Liver (tissue), 9 donors: Measurements from ENCODE around the gene NFIA. TPM values are rescaled to one million over a fixed set of nuclear protein-coding genes. Genes with fewer than 3 reads are reported as not detected.

Source experiments
- DNase-seq: peaks from one replicate; pipeline ENCODE4 v3.0.0-alpha.2; 2017; ENCODE audit warnings: low spot score
- H3K27ac ChIP-seq, 2 donors: one replicate each; pipeline ENCODE4 v1.7.0; 2013; ENCODE audit warnings: inconsistent platforms in 2 of 2, low read length in 2 of 2, control low read depth in 1 of 2, low read depth in 1 of 2, mild to moderate bottlenecking in 1 of 2
- H3K27me3 ChIP-seq, 4 donors: one replicate each; pipeline versions ENCODE4 v1.6.1 to v1.7.0; 2013; ENCODE audit warnings: low read length in 3 of 4, inconsistent platforms in 1 of 4, mild to moderate bottlenecking in 1 of 4, moderate library complexity in 1 of 4; ENCODE audit not compliant: control insufficient read depth in 4 of 4, insufficient read depth in 4 of 4
- H3K36me3 ChIP-seq, 4 donors: one replicate each; pipeline versions ENCODE4 v1.6.1 to v1.7.0; 2013; ENCODE audit warnings: low read length in 3 of 4, mild to moderate bottlenecking in 3 of 4, low read depth in 1 of 4, moderate library complexity in 1 of 4; ENCODE audit not compliant: control insufficient read depth in 4 of 4, insufficient read depth in 3 of 4
- H3K4me1 ChIP-seq, 4 donors: one replicate each; pipeline versions ENCODE4 v1.6.1 to v1.7.0; 2013; ENCODE audit warnings: low read length in 3 of 4, mild to moderate bottlenecking in 3 of 4, moderate library complexity in 1 of 4; ENCODE audit not compliant: control insufficient read depth in 4 of 4, insufficient read depth in 4 of 4
- H3K4me3 ChIP-seq, 3 donors: one replicate each; pipeline versions ENCODE4 v1.6.1 to v1.7.0; 2013; ENCODE audit warnings: low read length in 3 of 3, control low read depth in 1 of 3, low read depth in 1 of 3, mild to moderate bottlenecking in 1 of 3
- H3K9ac ChIP-seq, 2 donors: one replicate each; pipeline ENCODE4 v1.7.0; 2013; ENCODE audit warnings: low read length in 2 of 2, mild to moderate bottlenecking in 2 of 2, moderate library complexity in 2 of 2, control low read depth in 1 of 2, low read depth in 1 of 2
- H3K9me3 ChIP-seq, 4 donors: one replicate each; pipeline versions ENCODE4 v1.6.1 to v1.7.0; 2013; ENCODE audit warnings: low read length in 3 of 4; ENCODE audit not compliant: control insufficient read depth in 4 of 4
- ATF3 ChIP-seq: IDR thresholded peaks from 2 replicates; pipeline ENCODE4 v1.6.1; 2016; ENCODE audit warnings: antibody characterized with exemption
- EGR1 ChIP-seq, 2 donors: IDR thresholded peaks; 2 replicates each; pipeline ENCODE4 v1.6.1; 2016 to 2018; ENCODE audit warnings: antibody characterized with exemption in 2 of 2, low read depth in 2 of 2
- FOXA1 ChIP-seq: IDR thresholded peaks from 2 replicates; pipeline ENCODE4 v1.6.1; 2016; ENCODE audit warnings: antibody characterized with exemption
- FOXA2 ChIP-seq: IDR thresholded peaks from 2 replicates; pipeline ENCODE4 v1.6.1; 2016; ENCODE audit warnings: antibody characterized with exemption
- GABPA ChIP-seq, 2 donors: IDR thresholded peaks in 1 of 2; conservative IDR thresholded peaks in 1 of 2; 2 replicates each; pipeline ENCODE4 v1.6.1; 2016; ENCODE audit warnings: antibody characterized with exemption in 2 of 2, mild to moderate bottlenecking in 1 of 2, moderate library complexity in 1 of 2
- HNF4A ChIP-seq, 2 donors: conservative IDR thresholded peaks; 2 replicates each; pipeline ENCODE4 v1.6.1; 2016; ENCODE audit warnings: antibody characterized with exemption in 2 of 2, mild to moderate bottlenecking in 2 of 2
- HNF4G ChIP-seq: IDR thresholded peaks from 2 replicates; pipeline ENCODE4 v1.6.1; 2016; ENCODE audit warnings: antibody characterized with exemption
- JUND ChIP-seq, 2 donors: IDR thresholded peaks; 2 replicates each; pipeline ENCODE4 v1.6.1; 2016; ENCODE audit warnings: antibody characterized with exemption in 2 of 2
- MAX ChIP-seq: IDR thresholded peaks from 2 replicates; pipeline ENCODE4 v1.6.1; 2016; ENCODE audit warnings: antibody characterized with exemption
- NR2F2 ChIP-seq: IDR thresholded peaks from 2 replicates; pipeline ENCODE4 v1.6.1; 2016; ENCODE audit warnings: antibody characterized with exemption
- RAD21 ChIP-seq, 2 donors: IDR thresholded peaks; 2 replicates each; pipeline ENCODE4 v1.6.1; 2016; ENCODE audit warnings: antibody characterized with exemption in 2 of 2, mild to moderate bottlenecking in 2 of 2
- REST ChIP-seq: IDR thresholded peaks from 2 replicates; pipeline ENCODE4 v1.6.1; 2016; ENCODE audit warnings: antibody characterized with exemption, mild to moderate bottlenecking
- RXRA ChIP-seq, 2 donors: IDR thresholded peaks; 2 replicates each; pipeline ENCODE4 v1.6.1; 2017 to 2018; ENCODE audit warnings: antibody characterized with exemption in 2 of 2, mild to moderate bottlenecking in 1 of 2
- SP1 ChIP-seq: IDR thresholded peaks from 2 replicates; pipeline ENCODE4 v1.6.1; 2018; ENCODE audit warnings: antibody characterized with exemption, mild to moderate bottlenecking
- TAF1 ChIP-seq: conservative IDR thresholded peaks from 2 replicates; pipeline ENCODE4 v1.6.1; 2016; ENCODE audit warnings: antibody characterized with exemption, mild to moderate bottlenecking
- YY1 ChIP-seq: IDR thresholded peaks from 2 replicates; pipeline ENCODE4 v1.6.1; 2016; ENCODE audit warnings: antibody characterized with exemption, mild to moderate bottlenecking
- ZBTB33 ChIP-seq: IDR thresholded peaks from 2 replicates; pipeline ENCODE4 v1.6.1; 2016; ENCODE audit warnings: antibody characterized with exemption
- WGBS: extraction: QIAGEN DNeasy Blood & Tissue Kit; methylation state at CpG from one replicate; pipeline ENCODE4 v1.1.7; 2013; 5-methylcytosine and 5-hydroxymethylcytosine counted together
- polyA plus RNA-seq, 2 donors: library from polyadenylated mRNA; stranded (reverse) in 1 of 2; unstranded in 1 of 2; fragments of 200-250 nt in 1 of 2; fragments of >200 nt in 1 of 2; fragmentation: Nextera tagmentation in 1 of 2; extraction: Ambion mirVana in 1 of 2; gene quantifications; one replicate each; pipeline versions ENCODE4 v1.2.1 to v1.2.3, GENCODE V29; 2013 to 2015
- total RNA-seq, 2 donors: library from RNA; depleted of rRNA; stranded (reverse); fragments of >200 nt; gene quantifications; one replicate each; pipeline ENCODE4 v1.2.3, GENCODE V29; 2014
- TF ChIP-seq, protein P1 (sequence below): fragments of 150-350 bp; IDR thresholded peaks from 2 replicates; pipeline ENCODE4 v1.5.1; 2017; ENCODE audit warnings: improper control_type of control experiment, low read depth, low read length; ENCODE audit not compliant: missing input control
- donor health status: healthy.
- donor health status: healthy.
- donor health status: healthy.
- donor health status: healthy.
- donor health status: healthy.

NFIA gene
- total and polyA plus RNA-seq, 4 donors = 6.8 to 53.7 (median 22.2) TPM

- Histone ChIP-seq H3K9ac (no peak overlapping the region), H3K27me3 (no peaks in the 10 kb centered on the region), H3K27ac (no peak overlapping the region), H3K36me3 (peaks cover 0 to 22% (median 4%) of the 10 kb centered on the region in 4 donors), H3K4me1 (no peaks in the 10 kb centered on the region), H3K9me3 (no peaks in the 10 kb centered on the region), H3K4me3 (no peak overlapping the region)
- TF ChIP-seq, protein P1, sequence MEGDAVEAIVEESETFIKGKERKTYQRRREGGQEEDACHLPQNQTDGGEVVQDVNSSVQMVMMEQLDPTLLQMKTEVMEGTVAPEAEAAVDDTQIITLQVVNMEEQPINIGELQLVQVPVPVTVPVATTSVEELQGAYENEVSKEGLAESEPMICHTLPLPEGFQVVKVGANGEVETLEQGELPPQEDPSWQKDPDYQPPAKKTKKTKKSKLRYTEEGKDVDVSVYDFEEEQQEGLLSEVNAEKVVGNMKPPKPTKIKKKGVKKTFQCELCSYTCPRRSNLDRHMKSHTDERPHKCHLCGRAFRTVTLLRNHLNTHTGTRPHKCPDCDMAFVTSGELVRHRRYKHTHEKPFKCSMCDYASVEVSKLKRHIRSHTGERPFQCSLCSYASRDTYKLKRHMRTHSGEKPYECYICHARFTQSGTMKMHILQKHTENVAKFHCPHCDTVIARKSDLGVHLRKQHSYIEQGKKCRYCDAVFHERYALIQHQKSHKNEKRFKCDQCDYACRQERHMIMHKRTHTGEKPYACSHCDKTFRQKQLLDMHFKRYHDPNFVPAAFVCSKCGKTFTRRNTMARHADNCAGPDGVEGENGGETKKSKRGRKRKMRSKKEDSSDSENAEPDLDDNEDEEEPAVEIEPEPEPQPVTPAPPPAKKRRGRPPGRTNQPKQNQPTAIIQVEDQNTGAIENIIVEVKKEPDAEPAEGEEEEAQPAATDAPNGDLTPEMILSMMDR = no peak
- TF ChIP-seq GABPA (IDR thresholded peaks at IDR 0.05 in 1 of 2, conservative IDR thresholded peaks at IDR 0.05 in 1 of 2) = no peak
- TF ChIP-seq RAD21 (IDR thresholded peaks at IDR 0.05) = no peak
- TF ChIP-seq SP1 = no peak
- no peak for TF ChIP-seq REST
- no peak for TF ChIP-seq EGR1 (IDR thresholded peaks at IDR 0.05; ENCODE audit: low read depth in 2 of 2)
- no peak for TF ChIP-seq HNF4A (conservative IDR thresholded peaks at IDR 0.05)
- TF ChIP-seq ZBTB33 = no peak
- TF ChIP-seq JUND (IDR thresholded peaks at IDR 0.05) = no peak
- TF ChIP-seq ATF3 = no peak
- no peak for TF ChIP-seq FOXA1
- TF ChIP-seq YY1 = no peak
- TF ChIP-seq NR2F2 = no peak
- TF ChIP-seq FOXA2 = no peak
- no peak for TF ChIP-seq HNF4G
- TF ChIP-seq MAX = no peak
- TF ChIP-seq TAF1 = no peak
- no peak for TF ChIP-seq RXRA (IDR thresholded peaks at IDR 0.05)
- WGBS = 81% methylated on average over 3 of the region's 3 CpGs
- DNase-seq = no peak
These were observed 315.6 kb downstream of the NFIA start for GRCh38 chr1:61397935-61398334.

DNA sequence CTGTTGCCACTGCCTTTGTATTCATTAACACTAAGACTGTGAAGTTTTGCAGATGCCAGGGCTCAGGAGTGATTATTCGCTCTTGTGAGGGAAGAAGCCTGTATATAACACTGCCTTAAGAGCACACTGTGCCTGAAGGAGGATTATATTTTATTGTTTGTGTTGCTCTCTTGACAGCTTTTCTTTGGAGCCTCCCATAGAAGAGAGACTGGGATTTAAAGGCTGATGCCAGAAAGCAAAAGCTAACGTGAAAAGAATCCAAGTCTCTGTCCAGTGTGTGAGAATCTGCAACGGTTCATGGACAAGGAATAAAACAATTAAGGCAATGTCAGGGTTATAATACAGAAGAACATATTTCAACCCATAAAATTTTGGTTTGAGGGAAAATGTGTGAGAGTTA is 316.8 kb downstream of the NFIA start:
- no peak overlapping the region for H3K9ac ChIP-seq
- no peak for TF ChIP-seq GABPA (IDR thresholded peaks at IDR 0.05 in 1 of 2, conservative IDR thresholded peaks at IDR 0.05 in 1 of 2)
- TF ChIP-seq HNF4G = no peak
- TF ChIP-seq YY1 = no peak
- no peak for TF ChIP-seq ATF3
- TF ChIP-seq REST = no peak
- no peak for TF ChIP-seq HNF4A (conservative IDR thresholded peaks at IDR 0.05)
- TF ChIP-seq, protein P1 = no peak
- TF ChIP-seq SP1 = no peak
- no peak for TF ChIP-seq FOXA2
- no peak for TF ChIP-seq NR2F2
- TF ChIP-seq FOXA1 = no peak
- no peak for TF ChIP-seq EGR1 (IDR thresholded peaks at IDR 0.05; ENCODE audit: low read depth in 2 of 2)

More for the DNA sequence above, 316.8 kb downstream of the NFIA start:
- Histone ChIP-seq H3K4me1 (no peaks in the 10 kb centered on the region), H3K27me3 (no peaks in the 10 kb centered on the region), H3K9me3 (no peaks in the 10 kb centered on the region), H3K27ac (no peak overlapping the region), H3K4me3 (no peak overlapping the region), H3K36me3 (peaks cover 2 to 17% (median 3%) of the 10 kb centered on the region in 4 donors)
- WGBS = 83% methylated on average over 3 of the region's 3 CpGs
- DNase-seq = no peak
